Activated CD8-positive, alpha-beta T cell treated with anti-CD3 and anti-CD28 coated beads for 36 hours (primary cell): ENCODE measurements around the gene TAT. TPM values are rescaled to one million over a fixed set of nuclear protein-coding genes. Genes with fewer than 3 reads are reported as not detected.
"Not testable (repeated sequence)": the region's sequence is repeated elsewhere in the genome, so short reads cannot be mapped to it uniquely, and the experiment has no call there.

Experiments used
- ATAC-seq: fragments of 200-7000 bp; cut with Tn5 transposase; one replicate; pipeline ENCODE4 v1.10.0; 2021; ENCODE audit warnings: mild to moderate bottlenecking, moderate library complexity
- CTCF ChIA-PET: fragments of 350-600 bp; sonication (Branson Sonifier 250); formaldehyde crosslinking; loops from one replicate; lab custom pipeline; 2021; ENCODE audit warnings: antibody characterized with exemption; lab: Charles Lee
- POLR2A ChIA-PET: fragments of 350-600 bp; sonication (Branson Sonifier 250); formaldehyde crosslinking; loops from one replicate; lab custom pipeline; 2021; ENCODE audit warnings: antibody characterized with exemption; lab: Charles Lee
- DNase-seq: peaks from one replicate; pipeline ENCODE4 v3.0.0-alpha.2; 2020
- H3K27ac Mint-ChIP-seq: one replicate; pipeline ENCODE4 v1.8.0; 2021; ENCODE audit warnings: mild to moderate bottlenecking, mixed read lengths
- H3K27me3 Mint-ChIP-seq: one replicate; pipeline ENCODE4 v1.8.0; 2021; ENCODE audit warnings: mixed read lengths
- H3K36me3 Mint-ChIP-seq: one replicate; pipeline ENCODE4 v1.8.0; 2021; ENCODE audit warnings: low read depth, mixed read lengths
- H3K4me1 Mint-ChIP-seq: one replicate; pipeline ENCODE4 v1.8.0; 2021; ENCODE audit warnings: low read depth, mixed read lengths
- H3K4me3 Mint-ChIP-seq: one replicate; pipeline ENCODE4 v1.8.0; 2021; ENCODE audit warnings: mild to moderate bottlenecking, moderate library complexity, mixed read lengths
- H3K9me3 Mint-ChIP-seq: one replicate; pipeline ENCODE4 v1.8.0; 2021; ENCODE audit warnings: mixed read lengths
- CTCF ChIP-seq: fragments of 200-600 bp; IDR thresholded peaks from one replicate; pipeline ENCODE4 v1.8.0; 2022; ENCODE audit warnings: antibody characterized with exemption, mild to moderate bottlenecking
- intact Hi-C: fragments of 100-400 bp; cut with micrococcal nuclease; formaldehyde crosslinking; loops from one replicate; pipeline ENCODE4 v1.10.0; 2022
- total RNA-seq, 2 experiments: library from RNA; stranded (reverse); gene quantifications; one replicate each; pipeline ENCODE4 v1.2.3, GENCODE V29; 2021

The TAT gene
- total RNA-seq, 2 experiments from 2014 or later, result not detected

GRCh38 chr16:71593048-71593999, 16.4 kb upstream of the TAT start:
- intact Hi-C loops, result no loop called here
- ChIA-PET CTCF (interaction anchor here (1.2 to 2.1 kb wide), 3 partner anchors 18 to 29 kb away, joined by 3 to 14 read pairs (median 10); no protein-coding TSS in a partner anchor), POLR2A (no interaction called here)
- no peak for DNase-seq
- TF ChIP-seq CTCF, result no peak
- Mint-ChIP-seq H3K27ac (no peak overlapping the region), H3K4me1 (no peaks in the 10 kb centered on the region), H3K9me3 (no peaks in the 10 kb centered on the region), H3K36me3 (no peaks in the 10 kb centered on the region), H3K27me3 (peaks cover 16% of the 10 kb centered on the region), H3K4me3 (no peak overlapping the region)
- no peak for ATAC-seq

- H3K27me3 Mint-ChIP-seq, result peaks cover 10% of the 10 kb centered on the region
- H3K4me3 Mint-ChIP-seq, result no peak overlapping the region
- intact Hi-C loops, result no loop called here
- H3K4me1 Mint-ChIP-seq, result no peaks in the 10 kb centered on the region
- ChIA-PET CTCF (interaction anchor here (1.2 to 1.5 kb wide), 2 partner anchors 19 to 27 kb away, joined by 3 to 10 read pairs; no protein-coding TSS in a partner anchor), POLR2A (no interaction called here)
- TF ChIP-seq CTCF, result no peak
- no peak for ATAC-seq
- H3K9me3 Mint-ChIP-seq, result no peaks in the 10 kb centered on the region
- H3K27ac Mint-ChIP-seq, result no peak overlapping the region
- DNase-seq, result no peak
- H3K36me3 Mint-ChIP-seq, result no peaks in the 10 kb centered on the region
Observed at GRCh38 chr16:71591917-71592316, 15.0 kb upstream of the TAT start.

GRCh38 chr16:71590584-71590983, 13.7 kb upstream of the TAT start:
- Mint-ChIP-seq H3K9me3 (no peaks in the 10 kb centered on the region), H3K4me3 (no peak overlapping the region), H3K36me3 (no peaks in the 10 kb centered on the region), H3K27me3 (peaks cover 14% of the 10 kb centered on the region), H3K4me1 (no peaks in the 10 kb centered on the region), H3K27ac (no peak overlapping the region)
- ChIA-PET POLR2A (no interaction called here), CTCF (no interaction called here)
- ATAC-seq (no peak), DNase-seq (no peak)
- intact Hi-C loops, result no loop called here
- TF ChIP-seq CTCF, result no peak

DNA sequence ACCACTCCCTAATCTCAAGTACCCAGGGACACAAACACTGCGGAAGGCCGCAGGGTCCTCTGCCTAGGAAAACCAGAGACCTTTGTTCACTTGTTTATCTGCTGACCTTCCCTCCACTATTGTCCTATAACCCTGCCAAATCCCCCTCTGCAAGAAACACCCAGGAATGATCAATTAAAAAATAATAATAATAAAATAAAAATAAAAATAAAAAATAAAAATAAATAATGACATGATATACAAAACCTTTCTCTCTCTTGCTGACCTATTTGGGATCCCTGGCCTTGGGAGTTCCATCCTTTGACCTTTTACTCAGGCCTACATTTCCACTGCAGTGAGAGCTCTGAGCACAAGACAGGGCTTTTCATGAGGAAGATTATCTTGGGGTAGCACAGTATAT, 13.2 kb upstream of the TAT start:
- H3K36me3 Mint-ChIP-seq, DNase-seq, H3K27ac Mint-ChIP-seq, ATAC-seq, H3K4me1 Mint-ChIP-seq, CTCF ChIA-PET, POLR2A ChIA-PET, intact Hi-C loops, H3K9me3 Mint-ChIP-seq, H3K4me3 Mint-ChIP-seq: not testable (repeated sequence)
- H3K27me3 Mint-ChIP-seq, result peaks cover 17% of the 10 kb centered on the region

- H3K9me3 Mint-ChIP-seq, POLR2A ChIA-PET, ATAC-seq, intact Hi-C loops, H3K4me1 Mint-ChIP-seq, H3K27ac Mint-ChIP-seq, H3K36me3 Mint-ChIP-seq, DNase-seq, H3K4me3 Mint-ChIP-seq, CTCF ChIA-PET: not testable (repeated sequence)
- H3K27me3 Mint-ChIP-seq, result peaks cover 18% of the 10 kb centered on the region
Observed at GRCh38 chr16:71589334-71589733, 12.4 kb upstream of the TAT start.

DNA sequence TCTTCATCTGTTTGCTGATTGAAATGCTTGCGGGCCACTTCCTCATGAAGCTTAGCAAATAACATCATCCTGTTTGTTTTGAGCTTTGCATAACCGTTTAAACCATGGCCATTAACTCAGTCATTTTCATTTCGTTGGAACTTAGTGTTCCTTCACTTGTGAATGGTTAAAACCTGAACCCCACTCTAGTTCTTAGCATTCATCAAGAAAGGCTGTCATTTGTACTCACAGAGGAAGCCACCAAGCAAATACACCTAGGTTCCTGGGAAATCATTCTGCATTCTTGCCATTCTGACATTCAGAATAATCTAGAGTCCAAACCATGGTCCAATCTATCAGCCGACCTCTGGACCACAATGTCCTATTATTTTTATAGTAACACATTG, 8.4 kb upstream of the TAT start:
- intact Hi-C loops, result no loop called here
- H3K36me3 Mint-ChIP-seq, result no peaks in the 10 kb centered on the region
- peaks cover 21% of the 10 kb centered on the region for H3K27me3 Mint-ChIP-seq
- H3K4me1 Mint-ChIP-seq, result no peaks in the 10 kb centered on the region
- H3K9me3 Mint-ChIP-seq, result no peaks in the 10 kb centered on the region
- H3K4me3 Mint-ChIP-seq, result no peak overlapping the region
- H3K27ac Mint-ChIP-seq, result no peak overlapping the region
- DNase-seq (no peak), ATAC-seq (no peak)
- ChIA-PET CTCF (interaction anchor here (1.2 kb wide), 1 partner anchor 26 kb away, joined by 4 read pairs; no protein-coding TSS in a partner anchor), POLR2A (no interaction called here)
- TF ChIP-seq CTCF, result no peak
